HEK293 (cell line): Measurements from ENCODE around the gene CALHM2.

Source experiments
- CTCF ChIA-PET: fragments of 350-600 bp; formaldehyde crosslinking; extraction: SDS; loops from one replicate; lab custom pipeline; 2021; ENCODE audit warnings: antibody characterized with exemption; lab: Yijun Ruan, JAX
- POLR2A ChIA-PET: fragments of 300-600 bp; formaldehyde crosslinking; extraction: SDS; loops from one replicate; lab custom pipeline; 2020; ENCODE audit warnings: antibody characterized with exemption, inconsistent platforms; lab: Yijun Ruan, JAX
- H3K27ac ChIP-seq: fragments of 200-500 bp; sonication (Bioruptor generic); 2 replicates; pipeline ENCODE4 v1.5.1; 2014; ENCODE audit warnings: low read depth, low read length, control low read depth, inconsistent platforms; ENCODE audit errors: extremely low read depth
- H3K36me3 ChIP-seq, 2 experiments: fragments of 200-500 bp in 1 of 2; sonication (Bioruptor generic) in 1 of 2; 1 replicate in 1 of 2; 2 replicates in 1 of 2; pipeline ENCODE4 v1.5.1; 2014 to 2017; ENCODE audit warnings: inconsistent platforms in 2 of 2, low read length in 2 of 2; ENCODE audit not compliant: control insufficient read depth in 2 of 2, insufficient read depth in 1 of 2
- H3K4me1 ChIP-seq: fragments of 200-500 bp; sonication (Bioruptor generic); 2 replicates; pipeline ENCODE4 v1.5.1; 2014; ENCODE audit warnings: mild to moderate bottlenecking, low read length, inconsistent platforms; ENCODE audit not compliant: control insufficient read depth, insufficient read depth
- H3K4me3 ChIP-seq: 2 replicates; pipeline ENCODE4 v1.5.1; 2011; ENCODE audit warnings: low read depth, mild to moderate bottlenecking, control low read depth, low read length, moderate library complexity
- H3K9me3 ChIP-seq: fragments of 200-500 bp; sonication (Bioruptor generic); 2 replicates; pipeline ENCODE4 v1.5.1; 2014; ENCODE audit warnings: low read depth, low read length, inconsistent platforms; ENCODE audit not compliant: control insufficient read depth, insufficient read depth
- GFI1B ChIP-seq: fragments of 450-650 bp; formaldehyde crosslinking; IDR thresholded peaks from 2 replicates; pipeline ENCODE4 v1.5.1; 2016; ENCODE audit warnings: missing biosample characterization, missing genetic modification characterization
- GLIS2 ChIP-seq: fragments of 450-650 bp; formaldehyde crosslinking; IDR thresholded peaks from 2 replicates; pipeline ENCODE4 v1.5.1; 2016; ENCODE audit warnings: missing biosample characterization, missing genetic modification characterization
- HOXC10 ChIP-seq: sonication (generic); formaldehyde crosslinking; IDR thresholded peaks from 2 replicates; pipeline ENCODE4 v1.8.1; 2023; ENCODE audit warnings: mild to moderate bottlenecking, missing genetic modification reagents
- KLF1 ChIP-seq: fragments of 450-650 bp; formaldehyde crosslinking; IDR thresholded peaks from 2 replicates; pipeline ENCODE4 v1.5.1; 2016; ENCODE audit warnings: missing biosample characterization, missing genetic modification characterization
- OVOL3 ChIP-seq: fragments of 450-650 bp; formaldehyde crosslinking; IDR thresholded peaks from 2 replicates; pipeline ENCODE4 v1.5.1; 2016; ENCODE audit warnings: missing biosample characterization, missing genetic modification characterization
- PRDM10 ChIP-seq: fragments of 450-650 bp; formaldehyde crosslinking; IDR thresholded peaks from 2 replicates; pipeline ENCODE4 v1.5.1; 2016; ENCODE audit warnings: missing biosample characterization, missing genetic modification characterization
- SCRT2 ChIP-seq: fragments of 450-650 bp; formaldehyde crosslinking; IDR thresholded peaks from 2 replicates; pipeline ENCODE4 v1.5.1; 2016; ENCODE audit warnings: missing biosample characterization, missing genetic modification characterization
- SETDB1 ChIP-seq: IDR thresholded peaks from one replicate; pipeline ENCODE4 v1.6.1; 2017; ENCODE audit warnings: mild to moderate bottlenecking, low read length, moderate library complexity, mixed read lengths; ENCODE audit not compliant: insufficient read length
- YY1 ChIP-seq: fragments of 450-650 bp; formaldehyde crosslinking; IDR thresholded peaks from 2 replicates; pipeline ENCODE4 v1.5.1; 2018; ENCODE audit warnings: missing biosample characterization, missing genetic modification characterization
- ZIC2 ChIP-seq: fragments of 450-650 bp; formaldehyde crosslinking; IDR thresholded peaks from 2 replicates; pipeline ENCODE4 v1.5.1; 2016; ENCODE audit warnings: missing biosample characterization, missing genetic modification characterization
- ZNF132 ChIP-seq: fragments of 450-650 bp; formaldehyde crosslinking; IDR thresholded peaks from 2 replicates; pipeline ENCODE4 v1.5.1; 2017; ENCODE audit warnings: missing biosample characterization, missing genetic modification characterization, borderline replicate concordance
- ZNF133 ChIP-seq: fragments of 450-650 bp; formaldehyde crosslinking; IDR thresholded peaks from 2 replicates; pipeline ENCODE4 v1.5.1; 2016; ENCODE audit warnings: missing biosample characterization, missing genetic modification characterization
- ZNF202 ChIP-seq: fragments of 450-650 bp; formaldehyde crosslinking; IDR thresholded peaks from 2 replicates; pipeline ENCODE4 v1.5.1; 2016; ENCODE audit warnings: missing biosample characterization, missing genetic modification characterization, borderline replicate concordance
- ZNF23 ChIP-seq: fragments of 450-650 bp; formaldehyde crosslinking; IDR thresholded peaks from 2 replicates; pipeline ENCODE4 v1.5.1; 2016; ENCODE audit warnings: missing biosample characterization, missing genetic modification characterization, borderline replicate concordance
- ZNF341 ChIP-seq: fragments of 450-650 bp; formaldehyde crosslinking; IDR thresholded peaks from 2 replicates; pipeline ENCODE4; 2016; ENCODE audit warnings: low read depth, missing biosample characterization, missing genetic modification characterization
- ZNF366 ChIP-seq: fragments of 450-650 bp; formaldehyde crosslinking; conservative IDR thresholded peaks from 2 replicates; pipeline ENCODE4 v1.5.1; 2016; ENCODE audit warnings: missing biosample characterization, missing genetic modification characterization
- ZNF48 ChIP-seq: fragments of 450-650 bp; formaldehyde crosslinking; IDR thresholded peaks from 2 replicates; pipeline ENCODE4 v1.5.1; 2016; ENCODE audit warnings: missing biosample characterization, missing genetic modification characterization
- ZNF530 ChIP-seq: fragments of 450-650 bp; formaldehyde crosslinking; IDR thresholded peaks from 2 replicates; pipeline ENCODE4 v1.5.1; 2016; ENCODE audit warnings: low read depth, missing biosample characterization, missing genetic modification characterization
- ZNF560 ChIP-seq: fragments of 450-650 bp; formaldehyde crosslinking; IDR thresholded peaks from 2 replicates; pipeline ENCODE4 v1.5.1; 2017; ENCODE audit warnings: missing biosample characterization, missing genetic modification characterization, borderline replicate concordance
- ZNF571 ChIP-seq: fragments of 450-650 bp; formaldehyde crosslinking; IDR thresholded peaks from 2 replicates; pipeline ENCODE4 v1.5.0; 2017; ENCODE audit warnings: missing biosample characterization, missing genetic modification characterization
- ZNF654 ChIP-seq: fragments of 450-650 bp; formaldehyde crosslinking; IDR thresholded peaks from 2 replicates; pipeline ENCODE4 v1.5.1; 2016; ENCODE audit warnings: low read depth, missing biosample characterization, missing genetic modification characterization
- ZNF660 ChIP-seq: fragments of 450-650 bp; IDR thresholded peaks from 2 replicates; pipeline ENCODE4 v1.5.1; 2018; ENCODE audit warnings: missing biosample characterization, mild to moderate bottlenecking, missing genetic modification characterization
- ZNF677 ChIP-seq: fragments of 450-650 bp; IDR thresholded peaks from 2 replicates; pipeline ENCODE4 v1.5.0; 2018; ENCODE audit warnings: missing biosample characterization, mild to moderate bottlenecking, missing genetic modification characterization, moderate library complexity
- ZNF692 ChIP-seq: fragments of 450-650 bp; formaldehyde crosslinking; IDR thresholded peaks from 2 replicates; pipeline ENCODE4 v1.5.1; 2016; ENCODE audit warnings: missing biosample characterization, missing genetic modification characterization
- ZNF747 ChIP-seq: fragments of 450-650 bp; formaldehyde crosslinking; IDR thresholded peaks from 2 replicates; pipeline ENCODE4 v1.5.1; 2016; ENCODE audit warnings: missing biosample characterization, missing genetic modification characterization
- ZNF768 ChIP-seq: fragments of 450-650 bp; formaldehyde crosslinking; IDR thresholded peaks from 2 replicates; pipeline ENCODE4 v1.5.1; 2018; ENCODE audit warnings: missing biosample characterization, mild to moderate bottlenecking, missing genetic modification characterization
- ZSCAN30 ChIP-seq: fragments of 450-650 bp; IDR thresholded peaks from 2 replicates; pipeline ENCODE4 v1.5.1; 2018; ENCODE audit warnings: missing biosample characterization, mild to moderate bottlenecking, missing genetic modification characterization, moderate library complexity
- TF ChIP-seq, protein P1 (sequence below): fragments of 450-650 bp; formaldehyde crosslinking; IDR thresholded peaks from 2 replicates; pipeline ENCODE4 v1.5.1; 2016; ENCODE audit warnings: missing biosample characterization, missing genetic modification characterization

Gene CALHM2

GRCh38 chr10:103479135-103479534 is 27.0 kb upstream of the CALHM2 start, which contains the start of gene CALHM3 (continued):
- TF ChIP-seq, protein P1, sequence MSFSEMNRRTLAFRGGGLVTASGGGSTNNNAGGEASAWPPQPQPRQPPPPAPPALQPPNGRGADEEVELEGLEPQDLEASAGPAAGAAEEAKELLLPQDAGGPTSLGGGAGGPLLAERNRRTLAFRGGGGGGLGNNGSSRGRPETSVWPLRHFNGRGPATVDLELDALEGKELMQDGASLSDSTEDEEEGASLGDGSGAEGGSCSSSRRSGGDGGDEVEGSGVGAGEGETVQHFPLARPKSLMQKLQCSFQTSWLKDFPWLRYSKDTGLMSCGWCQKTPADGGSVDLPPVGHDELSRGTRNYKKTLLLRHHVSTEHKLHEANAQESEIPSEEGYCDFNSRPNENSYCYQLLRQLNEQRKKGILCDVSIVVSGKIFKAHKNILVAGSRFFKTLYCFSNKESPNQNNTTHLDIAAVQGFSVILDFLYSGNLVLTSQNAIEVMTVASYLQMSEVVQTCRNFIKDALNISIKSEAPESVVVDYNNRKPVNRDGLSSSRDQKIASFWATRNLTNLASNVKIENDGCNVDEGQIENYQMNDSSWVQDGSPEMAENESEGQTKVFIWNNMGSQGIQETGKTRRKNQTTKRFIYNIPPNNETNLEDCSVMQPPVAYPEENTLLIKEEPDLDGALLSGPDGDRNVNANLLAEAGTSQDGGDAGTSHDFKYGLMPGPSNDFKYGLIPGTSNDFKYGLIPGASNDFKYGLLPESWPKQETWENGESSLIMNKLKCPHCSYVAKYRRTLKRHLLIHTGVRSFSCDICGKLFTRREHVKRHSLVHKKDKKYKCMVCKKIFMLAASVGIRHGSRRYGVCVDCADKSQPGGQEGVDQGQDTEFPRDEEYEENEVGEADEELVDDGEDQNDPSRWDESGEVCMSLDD = no peak
- TF ChIP-seq ZNF366 (tag by site-specific recombination) (0 out of 2 replicates have a peak, but pooled peaks have one; percentile 28), ZNF560 (tag by site-specific recombination) (no peak), SETDB1 (no peak), ZNF23 (no peak), OVOL3 (tag by site-specific recombination) (no peak), ZNF692 (tag by site-specific recombination) (peak; percentile 59; the same call in 1 of the 2 replicates), ZNF768 (no peak), ZNF133 (tag by site-specific recombination) (no peak), ZNF530 (tag by site-specific recombination) (no peak), YY1 (no peak), KLF1 (tag by site-specific recombination) (peak; percentile 84), ZNF132 (no peak), ZNF677 (tag by site-specific recombination) (no peak)

- POLR2A ChIA-PET = no interaction called here
- no peaks in the 10 kb centered on the region for H3K4me1 ChIP-seq
- no peaks in the 10 kb centered on the region for H3K36me3 ChIP-seq
- no peaks in the 10 kb centered on the region for H3K9me3 ChIP-seq
- CTCF ChIA-PET = interaction anchor here (0.6 to 4.1 kb wide), 4 partner anchors 7 to 86 kb away, joined by 3 to 26 read pairs (median 3); no protein-coding TSS in a partner anchor
- H3K4me3 ChIP-seq = no peak overlapping the region
- no peak overlapping the region for H3K27ac ChIP-seq
- TF ChIP-seq SCRT2 (no peak), ZNF48 (no peak), ZNF571 (tag by site-specific recombination) (no peak), ZNF366 (tag by site-specific recombination) (no peak), HOXC10 (CRISPR knock-in tag) (no peak), ZNF133 (tag by site-specific recombination) (no peak), ZSCAN30 (no peak)
Measured at GRCh38 chr10:103478671-103479070, 26.5 kb upstream of the CALHM2 start.

DNA sequence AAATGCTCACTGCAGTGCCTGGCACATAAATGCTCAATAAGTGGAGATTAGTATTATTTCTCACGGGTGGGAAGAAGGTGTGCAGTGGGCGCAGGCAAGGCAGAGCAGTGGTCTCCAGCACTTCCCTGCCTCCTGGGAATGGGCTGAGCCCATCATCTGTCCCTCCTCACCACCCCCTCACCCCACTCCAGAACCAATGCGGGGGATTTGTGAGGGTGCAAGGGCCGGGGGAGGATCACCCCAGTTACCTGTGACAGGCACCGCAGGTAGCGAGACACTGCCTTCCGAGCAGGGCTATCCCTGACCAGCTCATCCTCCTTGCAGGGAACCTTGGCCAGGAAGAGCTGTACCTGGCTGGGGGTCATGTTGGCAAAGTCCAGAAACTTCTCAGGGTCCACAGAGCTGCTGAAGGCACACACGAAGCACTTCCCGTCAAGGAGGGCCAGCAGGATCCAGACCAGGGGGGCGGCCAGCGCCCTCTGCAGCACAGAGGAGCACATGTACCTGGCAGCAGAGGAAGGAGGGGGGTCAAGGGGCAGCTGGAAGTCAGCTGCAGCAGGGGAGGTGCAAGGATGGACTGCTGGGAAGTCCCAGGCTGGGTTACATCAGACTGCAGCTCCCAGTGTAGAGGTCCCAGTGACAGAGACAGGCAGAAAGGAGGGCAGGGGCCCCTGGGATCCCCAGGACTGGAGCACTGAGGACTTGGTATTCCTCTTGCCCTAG is 24.0 kb upstream of the CALHM2 start:
- Histone ChIP-seq H3K36me3 (no peaks in the 10 kb centered on the region), H3K9me3 (no peaks in the 10 kb centered on the region), H3K4me1 (no peaks in the 10 kb centered on the region)
- CTCF ChIA-PET = interaction anchor here (0.5 to 4.1 kb wide), 14 partner anchors 10 to 640 kb away, joined by 3 to 26 read pairs (median 4); no protein-coding TSS in a partner anchor
- POLR2A ChIA-PET = interaction anchor here (0.6 kb wide), 1 partner anchor 18 kb away, joined by 3 read pairs; the partner anchor contains the start of gene CALHM1
- TF ChIP-seq ZIC2 (tag by site-specific recombination) (peak; percentile 45), PRDM10 (tag by site-specific recombination) (0 out of 2 replicates have a peak, but pooled peaks have one; percentile 19), ZNF747 (tag by site-specific recombination) (no peak), GLIS2 (tag by site-specific recombination) (peak; percentile 24; the same call in 1 of the 2 replicates), ZNF341 (tag by site-specific recombination) (peak; percentile 60), ZNF660 (no peak), ZNF202 (tag by site-specific recombination) (no peak), ZNF654 (tag by site-specific recombination) (no peak), GFI1B (tag by site-specific recombination) (no peak)
- TF ChIP-seq, all 188 proteins: peak for 4
- Histone ChIP-seq H3K4me3 (no peak overlapping the region), H3K27ac (no peak overlapping the region)
